HG02981 (cell line): ENCODE data around the gene FYCO1.
"Not testable (repeated sequence)": the region's sequence is repeated elsewhere in the genome, so short reads cannot be mapped to it uniquely, and the experiment has no call there.

Source experiments
- ATAC-seq: cut with Tn5 transposase; IDR thresholded peaks from one replicate; pipeline ENCODE4 v1.9.1; 2021; ENCODE audit warnings: mild to moderate bottlenecking, moderate library complexity; ENCODE audit not compliant: unreplicated experiment

FYCO1 gene

DNA sequence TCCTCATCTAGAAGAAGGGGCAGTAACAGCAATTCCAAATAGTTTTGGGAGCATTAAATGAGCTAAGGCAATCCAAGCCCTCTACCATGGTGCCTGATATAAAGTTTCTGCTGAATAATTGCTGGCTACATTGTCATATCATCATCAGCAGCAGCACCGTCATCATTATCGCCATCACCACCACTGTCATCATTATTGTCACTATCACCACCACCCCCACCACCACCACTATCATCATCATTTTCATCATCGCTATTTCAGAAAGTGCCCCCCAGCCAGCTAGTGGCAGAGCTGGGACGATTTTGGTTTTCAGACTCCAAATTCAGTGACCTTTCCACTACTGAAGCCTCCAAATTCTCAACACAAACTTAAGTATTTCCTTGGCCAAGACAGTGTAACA lies 16.6 kb upstream of the FYCO1 start:
- ATAC-seq = no peak

DNA sequence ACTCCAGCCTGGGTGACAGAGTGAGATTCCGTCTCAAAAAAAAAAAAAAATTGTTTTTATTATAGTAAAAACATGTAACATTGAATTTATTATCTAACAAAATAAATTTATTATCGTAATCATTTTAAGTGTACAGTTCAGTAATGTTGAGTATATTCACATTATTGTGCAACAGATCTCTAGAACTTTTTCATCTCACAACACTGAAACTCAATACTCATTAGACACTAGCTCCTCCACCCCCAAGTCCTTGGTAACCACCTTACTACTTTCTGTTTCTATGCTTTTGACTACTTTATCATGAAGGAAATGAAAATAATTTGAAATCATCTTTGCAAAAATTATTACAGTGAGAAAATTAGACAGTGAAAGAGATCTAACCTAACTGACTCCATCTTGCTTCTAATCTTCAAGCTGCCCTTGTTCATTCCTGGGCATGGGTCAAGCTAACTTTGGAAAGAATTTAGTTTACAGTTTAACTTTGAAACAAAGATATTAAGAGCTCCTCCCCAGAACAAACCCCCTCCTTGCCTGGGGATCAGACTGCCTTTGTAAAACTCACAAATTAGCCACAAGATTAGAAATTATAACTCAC lies 15.0 kb upstream of the FYCO1 start:
- no peak for ATAC-seq

DNA sequence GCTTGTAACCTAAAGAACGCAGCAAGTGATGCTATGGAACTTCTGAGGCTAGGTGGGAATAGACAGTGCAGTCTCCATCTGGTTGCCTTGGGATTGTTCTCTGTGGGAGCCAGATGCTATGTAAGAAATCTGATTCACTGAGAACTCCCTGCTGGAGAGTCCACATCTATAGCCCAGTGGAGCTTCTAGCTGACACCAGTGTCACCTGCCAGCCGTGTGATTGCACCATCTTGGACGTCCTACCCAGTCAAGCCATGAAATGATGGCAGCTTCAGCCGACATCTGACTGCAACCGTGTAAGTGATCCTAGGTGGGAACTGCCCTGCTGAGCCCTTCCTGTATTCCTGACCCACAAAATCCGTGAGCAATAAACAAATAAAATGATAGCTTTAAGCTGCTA lies 12.4 kb upstream of the FYCO1 start:
- ATAC-seq = no peak

DNA sequence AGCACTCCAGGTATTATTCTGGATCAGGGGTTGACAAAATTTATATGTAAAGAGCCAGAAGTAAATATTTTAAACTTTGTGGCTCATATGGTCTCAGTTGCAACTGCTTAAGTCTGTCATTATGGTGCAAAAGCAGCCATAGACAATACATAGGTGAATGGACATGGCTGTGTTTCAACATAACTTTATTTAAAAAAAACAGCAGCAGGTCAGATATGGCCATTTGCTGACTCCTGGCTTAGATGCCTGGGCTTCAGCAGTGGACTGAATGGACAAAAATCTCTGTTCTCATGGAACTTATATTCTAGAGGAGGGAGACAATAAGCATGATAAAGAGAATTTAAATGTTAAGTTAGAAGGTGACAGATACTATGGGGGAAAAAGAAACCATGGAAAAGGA lies 11.7 kb upstream of the FYCO1 start:
- ATAC-seq = no peak

DNA sequence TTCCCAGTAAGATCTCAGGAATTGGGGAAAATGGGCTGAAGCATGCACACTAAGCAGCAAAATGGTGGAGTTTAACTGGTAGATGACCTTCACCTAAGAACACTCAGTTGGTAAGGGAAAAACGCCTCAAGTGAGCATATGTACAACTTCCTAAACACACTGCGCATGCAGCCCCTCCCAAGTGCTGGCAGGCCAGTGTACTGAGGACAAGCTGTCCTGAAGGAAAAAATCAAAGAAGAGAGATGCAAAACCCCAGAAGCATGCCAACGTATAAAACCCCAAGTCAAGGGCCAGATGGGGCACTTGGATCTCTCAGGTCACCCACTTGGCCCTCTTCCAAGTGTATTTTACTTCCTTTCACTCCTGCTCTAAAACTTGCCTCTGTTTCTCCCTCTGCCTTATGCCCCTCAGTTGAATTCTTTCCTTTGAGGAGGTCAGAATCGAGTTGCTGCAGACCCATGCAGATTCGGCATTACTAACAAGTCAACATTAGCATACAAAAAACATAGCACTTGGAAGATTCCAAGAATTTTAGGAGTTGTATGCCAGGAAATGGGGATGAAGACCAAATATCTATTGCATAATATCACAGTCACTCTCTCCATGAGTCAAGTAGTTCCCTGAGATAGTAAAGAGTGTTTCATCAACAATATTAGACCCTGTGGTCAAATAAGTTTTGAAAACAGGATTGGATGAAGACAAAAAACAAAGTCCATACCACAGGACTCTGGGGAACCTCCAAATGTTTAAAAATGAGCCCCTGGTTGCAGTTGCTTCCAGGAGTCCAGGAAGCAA lies 10.8 kb upstream of the FYCO1 start:
- no peak for ATAC-seq

DNA sequence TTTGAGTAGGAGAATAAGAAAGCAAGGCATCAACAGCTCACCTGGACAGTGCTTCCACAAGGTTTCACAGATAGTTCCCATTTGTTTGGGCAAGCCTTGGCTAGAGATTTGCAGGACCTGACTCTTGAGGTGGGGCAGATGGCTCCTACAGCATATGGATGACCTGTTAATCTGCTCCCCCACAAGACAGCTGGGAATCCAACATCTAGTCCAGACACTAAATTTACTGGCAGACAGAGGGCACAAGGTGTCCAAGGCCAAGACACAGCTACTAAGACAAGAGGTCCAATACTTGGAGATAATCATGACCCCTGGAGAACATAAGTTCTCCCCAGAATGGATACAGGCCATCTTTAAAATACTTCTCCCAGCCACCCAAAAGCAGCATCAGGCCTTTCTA lies 8.1 kb upstream of the FYCO1 start:
- not testable (repeated sequence) for ATAC-seq

DNA sequence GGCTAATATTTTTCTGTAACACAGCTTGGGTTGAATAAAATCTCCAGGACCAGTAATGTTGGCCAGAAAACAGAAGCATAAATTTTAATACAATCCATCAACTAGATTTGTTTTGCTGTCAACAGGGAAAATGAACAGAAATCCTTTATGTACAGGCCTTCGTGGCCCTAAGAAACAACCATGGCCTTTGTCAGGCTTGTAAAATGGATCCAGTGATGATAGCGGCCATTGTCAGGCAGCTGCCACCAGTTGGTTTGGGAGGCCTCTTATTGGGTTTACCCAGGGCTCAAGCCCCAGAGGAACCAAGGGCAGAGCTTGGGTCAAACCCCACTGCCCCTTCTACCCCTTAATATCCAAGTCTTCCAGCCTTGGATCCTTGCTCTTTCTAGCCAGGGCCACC lies 5.6 kb upstream of the FYCO1 start:
- no peak for ATAC-seq

DNA sequence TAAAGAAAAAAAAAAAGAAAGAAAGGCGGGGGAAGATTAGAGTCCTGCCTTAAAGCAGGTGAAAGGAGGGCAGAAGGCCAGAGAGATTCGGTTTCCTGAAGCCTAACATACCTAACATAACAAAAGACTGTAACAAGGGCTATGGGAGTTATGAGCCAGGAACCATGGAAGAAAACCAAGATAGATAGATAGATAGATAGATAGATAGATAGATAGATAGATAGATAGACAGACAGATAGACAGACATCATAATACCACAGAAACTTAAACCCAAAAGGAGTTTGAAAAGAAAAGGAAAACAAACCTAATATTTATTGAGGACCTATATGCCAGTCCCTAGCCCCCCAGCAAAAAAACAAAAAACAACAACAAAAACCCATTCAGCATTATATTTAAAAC lies 2.3 kb upstream of the FYCO1 start:
- no peak for ATAC-seq

DNA sequence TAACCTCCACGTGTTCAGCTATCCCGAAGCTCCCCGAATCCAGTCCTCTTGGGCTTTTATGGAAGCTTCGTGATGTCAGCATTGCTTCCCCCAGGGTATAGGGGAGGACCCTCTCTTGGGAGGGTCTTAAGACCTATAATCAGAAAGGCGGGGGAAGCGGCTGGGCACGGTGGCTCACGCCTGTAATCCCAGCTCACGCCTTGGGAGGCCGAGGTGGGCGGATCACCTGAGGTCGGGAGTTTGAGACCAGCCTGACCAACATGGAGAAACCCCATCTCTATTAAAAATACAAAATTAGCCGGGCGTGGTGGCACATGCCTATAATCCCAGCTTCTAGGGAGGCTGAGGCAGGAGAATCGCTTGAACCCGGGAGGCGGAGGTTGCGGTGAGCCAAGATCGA lies 1.9 kb upstream of the FYCO1 start:
- not testable (repeated sequence) for ATAC-seq

DNA sequence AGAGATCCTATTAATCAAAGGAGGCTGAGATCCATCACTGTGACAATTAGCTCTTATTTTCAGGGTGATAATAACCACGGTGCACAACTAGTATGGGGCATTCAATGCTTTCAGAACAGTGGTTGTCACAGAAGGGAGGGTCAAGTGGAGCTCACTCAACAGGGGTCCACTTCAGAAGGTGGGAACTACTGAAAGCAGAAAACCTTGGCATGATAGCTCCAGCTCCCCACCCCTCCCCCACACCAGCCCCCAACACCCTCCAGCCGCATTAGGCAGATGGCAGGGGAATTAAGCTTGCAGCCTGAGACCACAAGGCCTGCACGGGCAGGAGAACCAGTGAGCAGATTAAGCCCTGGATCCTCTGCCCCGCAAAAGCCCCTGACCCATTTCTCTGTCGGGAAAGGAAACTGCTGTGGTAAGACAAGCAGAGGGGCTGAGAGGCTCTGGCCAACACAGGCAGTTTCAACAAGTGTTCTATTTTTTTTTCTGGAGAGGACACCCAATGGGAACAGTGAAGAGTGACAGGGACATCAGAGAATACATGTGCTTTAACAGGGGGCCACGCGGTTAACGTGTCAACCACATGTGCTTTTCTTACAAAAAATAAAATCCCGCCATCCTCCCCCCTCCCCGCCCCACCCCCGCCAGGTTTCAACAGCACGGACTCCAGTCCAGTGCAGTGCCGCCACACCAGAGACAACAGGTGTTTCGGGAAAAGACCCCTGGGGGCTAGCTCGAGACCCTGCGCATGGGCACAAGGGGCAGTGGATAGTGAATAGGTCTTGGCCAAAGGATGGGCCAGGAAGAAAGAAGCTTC lies 997 bp downstream of the FYCO1 start:
- ATAC-seq = peak; percentile 2

DNA sequence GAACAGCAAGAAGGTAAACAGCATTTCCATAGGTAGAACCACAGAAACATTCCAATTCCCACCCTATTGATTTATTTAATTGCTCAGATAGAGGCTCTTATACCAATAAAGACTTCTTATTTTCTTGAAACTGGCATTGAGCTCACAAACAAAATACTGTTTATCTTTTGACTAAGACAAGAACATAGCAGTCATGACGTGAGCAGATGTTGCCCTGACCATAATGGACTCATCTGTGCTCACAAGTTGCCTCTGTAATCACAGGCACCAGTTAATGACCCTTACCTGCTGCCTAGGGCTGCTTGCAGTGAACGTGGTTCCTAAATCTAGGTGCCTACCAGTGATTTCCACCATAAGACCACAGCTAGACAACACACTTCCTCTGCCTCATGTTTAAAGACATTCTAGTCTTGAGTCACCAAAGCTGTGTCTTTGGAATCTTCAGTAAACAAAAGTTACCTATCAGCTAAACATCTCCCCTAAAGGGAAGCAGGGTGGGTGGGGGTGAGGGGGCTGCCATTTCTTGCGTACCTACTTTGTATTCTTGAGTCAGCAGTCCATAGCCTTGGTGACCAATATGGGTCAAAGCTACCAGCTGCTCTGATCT lies 2.1 kb downstream of the FYCO1 start:
- no peak for ATAC-seq

DNA sequence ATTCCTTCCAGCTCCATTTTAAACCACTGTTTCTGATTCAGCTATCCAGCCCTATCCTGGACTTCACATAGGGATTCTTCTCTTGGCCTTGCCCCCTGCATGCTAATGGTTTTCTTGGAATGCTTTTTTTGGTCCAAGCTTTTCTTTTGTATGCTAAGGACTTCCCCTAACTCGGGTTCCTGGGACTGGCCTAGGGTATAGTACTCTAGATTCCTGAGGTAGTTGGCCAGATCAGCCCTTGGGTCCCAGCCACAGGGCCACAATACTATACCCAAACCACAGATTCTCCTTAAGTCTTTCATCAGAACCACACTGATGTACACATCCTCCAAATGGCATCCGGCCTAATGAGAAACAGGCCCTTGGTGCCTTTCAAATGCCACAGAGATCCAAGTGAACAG lies 2.8 kb downstream of the FYCO1 start:
- ATAC-seq = no peak

DNA sequence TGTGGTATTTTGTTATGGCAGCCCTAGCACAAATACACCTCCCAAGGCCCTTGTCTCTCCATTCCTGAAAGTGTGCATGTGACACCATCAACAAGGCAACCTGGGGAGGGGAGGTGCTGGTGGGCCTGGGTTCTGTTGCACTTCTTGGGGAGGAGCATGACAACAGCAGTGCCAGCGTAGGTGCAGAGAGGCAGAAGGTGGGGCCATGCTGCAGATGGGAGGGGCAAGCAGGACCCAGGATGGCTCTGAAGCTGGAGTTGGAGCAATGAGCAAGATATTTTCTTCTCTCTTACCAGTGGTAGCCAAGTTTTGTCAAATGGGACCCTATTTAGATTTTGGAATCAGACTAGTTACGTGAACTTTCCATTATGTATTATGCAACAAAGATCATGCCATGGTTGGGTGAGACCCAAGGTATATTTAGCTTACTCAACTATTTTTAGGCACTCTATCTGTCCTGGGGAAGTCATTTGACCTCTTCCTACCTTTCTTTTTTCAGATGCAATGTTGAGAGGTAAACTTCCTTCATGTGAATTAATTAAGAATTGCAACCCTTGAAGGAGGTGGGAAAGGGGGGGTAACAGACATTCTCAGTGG lies 3.4 kb downstream of the FYCO1 start:
- no peak for ATAC-seq

DNA sequence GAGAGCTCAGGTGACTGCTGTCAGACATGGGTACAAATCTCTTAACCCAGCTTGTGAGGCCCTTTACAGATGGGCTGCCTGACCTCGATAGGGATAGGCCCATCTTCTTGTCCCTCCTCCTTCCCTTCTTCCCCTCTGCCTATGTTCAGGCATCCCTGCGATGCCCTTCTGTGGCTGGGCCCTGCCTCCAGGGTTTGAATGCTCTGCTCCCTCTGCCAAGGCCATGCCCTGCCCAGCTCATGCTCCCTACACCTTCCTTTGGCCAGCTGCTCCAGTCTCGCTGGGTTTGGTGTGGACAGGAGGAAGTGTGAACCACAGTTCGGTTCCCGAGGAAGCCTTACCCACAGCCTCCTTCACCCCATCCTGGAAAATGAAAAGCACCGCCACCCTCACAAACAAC lies 4.3 kb downstream of the FYCO1 start:
- ATAC-seq = no peak

DNA sequence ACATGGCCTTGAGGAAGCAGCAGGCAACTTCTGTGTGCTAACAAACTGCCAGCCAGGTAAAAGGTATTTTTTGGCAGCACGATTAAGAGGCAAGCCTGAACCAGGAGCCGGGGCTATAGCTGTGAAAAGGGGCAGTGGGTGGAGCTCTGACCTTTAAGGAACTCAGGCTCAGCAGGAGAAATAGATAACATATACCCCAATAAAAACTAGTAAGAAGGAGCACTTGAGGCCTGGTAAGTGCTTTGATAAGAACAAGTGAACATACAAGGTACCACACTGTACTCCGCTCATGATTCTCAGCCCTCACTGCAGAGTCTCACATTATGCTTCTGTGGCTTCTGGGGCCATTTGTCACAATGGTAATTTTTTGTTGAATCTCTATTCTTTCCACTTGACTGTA lies 5.4 kb downstream of the FYCO1 start:
- no peak for ATAC-seq

DNA sequence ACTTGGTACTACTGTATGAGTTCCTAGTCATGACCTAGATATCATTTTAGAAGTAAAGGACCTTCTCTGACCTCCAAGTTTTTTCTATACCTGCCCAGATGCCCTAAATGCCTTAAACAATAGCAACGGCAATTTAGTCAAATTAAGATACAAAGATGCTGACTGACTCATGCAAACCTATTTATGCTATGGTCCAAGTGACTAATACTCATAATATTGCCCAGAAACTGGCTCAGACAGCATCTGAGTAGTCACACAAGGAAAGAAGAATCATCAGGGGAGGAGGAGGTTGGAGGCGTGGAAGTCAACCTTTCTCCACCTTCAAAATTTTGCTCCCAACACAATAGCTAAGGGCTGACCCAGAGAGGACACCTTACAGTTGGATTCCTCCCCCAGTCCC lies 6.8 kb downstream of the FYCO1 start:
- ATAC-seq = no peak

DNA sequence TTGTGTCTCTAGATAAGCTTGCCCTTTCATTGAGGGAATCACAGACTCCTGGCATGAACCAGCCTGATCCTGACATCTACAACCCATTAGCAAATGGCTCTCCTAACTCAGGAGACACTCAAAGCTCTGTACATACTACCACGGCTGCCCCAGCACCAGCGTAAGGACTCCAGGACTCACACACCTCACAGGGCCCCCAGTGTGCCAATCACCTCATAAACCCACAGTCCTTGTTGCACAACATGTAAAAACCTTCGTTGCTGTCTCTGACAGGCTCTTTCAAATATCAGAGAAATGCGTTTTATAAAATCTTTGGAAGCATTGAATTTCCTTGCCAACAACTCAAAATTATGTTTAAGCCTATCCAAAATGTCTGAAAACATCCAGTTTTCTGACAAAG lies 7.3 kb downstream of the FYCO1 start:
- no peak for ATAC-seq

DNA sequence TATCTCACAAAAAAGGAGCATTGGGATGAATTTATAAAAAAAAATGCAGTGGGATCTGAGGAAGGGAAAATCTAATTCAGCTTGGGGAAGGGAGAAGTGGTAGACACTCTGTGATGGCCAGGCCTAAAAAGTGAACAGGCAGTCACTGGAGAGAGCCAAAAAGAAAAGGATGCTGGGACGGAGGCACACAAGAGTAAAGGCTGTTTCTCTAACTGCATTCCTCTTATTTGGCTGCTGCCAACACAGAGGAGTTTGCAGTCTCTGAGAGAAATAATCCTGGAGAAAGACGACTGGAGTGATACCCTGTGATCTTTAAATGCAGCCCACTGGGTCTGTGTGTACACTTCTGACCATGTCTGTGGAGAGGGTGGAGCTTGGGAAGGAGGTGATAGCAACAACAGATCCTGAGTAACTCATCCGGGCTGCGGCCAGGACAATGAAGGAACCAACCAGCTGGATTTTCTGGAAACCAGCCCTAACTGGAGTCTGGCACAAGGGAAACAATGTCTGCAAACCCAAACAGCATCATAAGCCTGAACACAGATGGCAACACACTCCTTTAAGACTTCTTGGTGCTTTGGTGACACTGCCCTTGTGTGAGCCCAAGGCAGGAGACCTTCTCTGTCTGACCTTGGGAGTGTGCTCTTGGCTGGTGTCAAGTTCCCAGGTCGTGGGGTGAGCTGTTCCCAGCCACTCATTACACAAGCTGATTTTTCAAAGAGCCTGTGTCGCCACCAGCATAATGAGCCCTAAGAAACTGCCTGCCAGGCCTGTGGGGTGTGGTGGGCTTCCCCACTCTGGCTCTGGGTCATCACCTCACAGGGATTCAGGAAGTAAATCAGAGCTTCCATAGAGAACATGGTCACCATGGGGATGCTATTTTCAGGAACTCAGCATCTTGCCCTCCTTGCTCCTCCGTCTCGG lies 8.0 kb downstream of the FYCO1 start:
- ATAC-seq = no peak

DNA sequence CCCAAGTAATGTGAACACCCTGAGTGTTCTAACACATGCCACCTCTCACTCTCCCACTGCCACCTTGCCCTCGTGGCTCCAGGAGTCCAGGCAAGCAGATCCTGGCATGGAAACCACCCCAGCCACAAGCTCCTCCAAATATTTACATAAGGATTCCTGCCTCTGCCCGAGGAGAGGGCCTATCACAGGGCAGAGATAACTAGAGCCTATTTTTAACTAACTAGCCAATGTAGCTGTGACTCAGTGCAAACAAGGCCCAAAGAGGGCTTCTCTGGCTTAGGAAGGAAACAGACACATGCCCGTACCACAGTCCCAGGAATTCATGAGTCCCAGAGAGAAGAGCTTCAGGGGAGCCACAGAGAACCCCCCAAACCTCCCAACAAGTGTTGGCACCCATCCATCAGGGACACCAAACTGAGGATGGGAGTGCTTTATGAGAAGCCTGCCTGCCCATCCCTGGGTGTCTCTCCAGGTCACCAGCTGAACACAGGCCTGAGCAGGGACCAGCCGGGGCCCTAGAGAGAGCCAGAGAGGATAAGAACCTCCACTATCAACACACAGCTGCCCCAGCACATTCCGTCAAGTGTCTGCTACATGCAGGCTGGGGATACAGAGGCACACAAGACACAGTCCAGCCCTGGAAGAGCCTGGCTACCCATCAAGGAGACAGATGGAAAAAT lies 9.2 kb downstream of the FYCO1 start:
- no peak for ATAC-seq
